ENCODE data around the gene IGF2BP2.

DNA sequence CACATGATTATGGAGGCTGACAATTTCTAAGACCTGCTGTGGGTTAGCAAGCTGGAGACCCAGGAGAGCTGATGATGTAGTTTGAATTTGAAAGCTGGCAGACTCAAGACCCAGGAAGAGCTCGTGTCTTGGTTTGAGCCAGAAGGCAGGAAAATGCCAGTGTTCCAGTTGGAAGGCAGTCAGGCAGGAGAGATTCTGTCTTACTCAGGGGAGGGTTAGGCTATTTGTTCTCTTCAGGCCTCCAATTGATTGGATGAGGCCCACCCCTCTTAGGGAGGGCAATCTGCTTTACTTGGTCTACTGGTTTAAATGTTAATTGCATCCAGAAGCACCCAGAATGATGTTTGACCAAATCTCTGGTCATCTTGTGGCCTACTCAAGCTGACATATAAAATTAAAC is 40.4 kb upstream of the IGF2BP2 start:
- TF ChIP-seq, protein P1, sequence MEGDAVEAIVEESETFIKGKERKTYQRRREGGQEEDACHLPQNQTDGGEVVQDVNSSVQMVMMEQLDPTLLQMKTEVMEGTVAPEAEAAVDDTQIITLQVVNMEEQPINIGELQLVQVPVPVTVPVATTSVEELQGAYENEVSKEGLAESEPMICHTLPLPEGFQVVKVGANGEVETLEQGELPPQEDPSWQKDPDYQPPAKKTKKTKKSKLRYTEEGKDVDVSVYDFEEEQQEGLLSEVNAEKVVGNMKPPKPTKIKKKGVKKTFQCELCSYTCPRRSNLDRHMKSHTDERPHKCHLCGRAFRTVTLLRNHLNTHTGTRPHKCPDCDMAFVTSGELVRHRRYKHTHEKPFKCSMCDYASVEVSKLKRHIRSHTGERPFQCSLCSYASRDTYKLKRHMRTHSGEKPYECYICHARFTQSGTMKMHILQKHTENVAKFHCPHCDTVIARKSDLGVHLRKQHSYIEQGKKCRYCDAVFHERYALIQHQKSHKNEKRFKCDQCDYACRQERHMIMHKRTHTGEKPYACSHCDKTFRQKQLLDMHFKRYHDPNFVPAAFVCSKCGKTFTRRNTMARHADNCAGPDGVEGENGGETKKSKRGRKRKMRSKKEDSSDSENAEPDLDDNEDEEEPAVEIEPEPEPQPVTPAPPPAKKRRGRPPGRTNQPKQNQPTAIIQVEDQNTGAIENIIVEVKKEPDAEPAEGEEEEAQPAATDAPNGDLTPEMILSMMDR (IDR thresholded peaks at IDR 0.05) = no peak
- TF ChIP-seq POLR2A (IDR thresholded peaks at IDR 0.05) = no peak
- TF ChIP-seq POLR2AphosphoS5 (IDR thresholded peaks at IDR 0.05; ENCODE audit: insufficient read depth in 1 of 2, low read depth in 1 of 2) = no peak
